ENCODE data around the gene HDAC9. TPM values are rescaled to one million over a fixed set of nuclear protein-coding genes. Genes with fewer than 3 reads are reported as not detected.

Gene HDAC9
- total and polyA plus RNA-seq, 2 of the 13 experiments (the other 11 are each of a cell fraction or from before 2014, with no cell fraction given): 0.05 to 0.07 TPM

GRCh38 chr7:18820981-18821380 is 325.4 kb downstream of the HDAC9 start:
- DNase-seq (ENCODE audit: low spot score) (no peak), FAIRE-seq (no peak), ATAC-seq (no peak)
- intact Hi-C loops (cut with micrococcal nuclease; ENCODE audit: unreplicated experiment): no loop called here
- H3K9ac ChIP-seq (ENCODE audit: insufficient read depth, low read depth, low read length): no peak overlapping the region
- no peak overlapping the region for H2AFZ ChIP-seq (ENCODE audit: low read length)
- in situ Hi-C loops (cut with HindIII; ENCODE audit: extremely low pct_ligation_motif_present, low pct_unique_long_range_greater_than_20kb): no loop called here
- H3K4me3 ChIP-seq (replicated peaks in 1 of 3; ENCODE audit: insufficient read depth in 1 of 3, low read depth in 2 of 3, low read length in 3 of 3): no peak overlapping the region
- TF ChIP-seq IRF2 (CRISPR knock-in tag; IDR thresholded peaks at IDR 0.05): no peak
- no peak for TF ChIP-seq ZSCAN20 (CRISPR knock-in tag; IDR thresholded peaks at IDR 0.05; ENCODE audit: borderline replicate concordance)
- no peak for TF ChIP-seq KLF15 (CRISPR knock-in tag; IDR thresholded peaks at IDR 0.05; ENCODE audit: borderline replicate concordance)
- TF ChIP-seq SALL2 (CRISPR knock-in tag; IDR thresholded peaks at IDR 0.05): no peak
- TF ChIP-seq NBN (conservative IDR thresholded peaks at IDR 0.05): no peak
- no peak for TF ChIP-seq BRD4 (CRISPR knock-in tag; IDR thresholded peaks at IDR 0.05)
- no peak for TF ChIP-seq SOX5 (CRISPR knock-in tag; IDR thresholded peaks at IDR 0.05; ENCODE audit: borderline replicate concordance)
- TF ChIP-seq ZNF580 (CRISPR knock-in tag; IDR thresholded peaks at IDR 0.05; ENCODE audit: borderline replicate concordance, low read depth): no peak
- TF ChIP-seq RBM39 (IDR thresholded peaks at IDR 0.05; ENCODE audit: low read depth, low read length, poor library complexity, severe bottlenecking): no peak
- TF ChIP-seq SMAD9 (CRISPR knock-in tag; IDR thresholded peaks at IDR 0.05): no peak
- no peak for TF ChIP-seq ZNF331 (CRISPR knock-in tag; IDR thresholded peaks at IDR 0.05)
- peaks cover 52% of the 10 kb centered on the region for H3K9me3 ChIP-seq (ENCODE audit: low read length)
- no peaks in the 10 kb centered on the region for H3K4me1 ChIP-seq (ENCODE audit: insufficient read depth, low read length)
- H3K27ac ChIP-seq (ENCODE audit: extremely low read length, insufficient read depth, low read length): no peak overlapping the region
- H3K27me3 ChIP-seq (ENCODE audit: control insufficient read depth in 1 of 2, insufficient read depth in 2 of 2, low read length in 2 of 2): no peaks in the 10 kb centered on the region
- POLR2A ChIA-PET: no interaction called here
- H3K79me2 ChIP-seq (ENCODE audit: insufficient read depth, low read length): no peaks in the 10 kb centered on the region
- CTCF ChIA-PET (ENCODE audit: low intra/inter-chr PET ratio, low total read pairs): no interaction called here
- no peaks in the 10 kb centered on the region for H4K20me1 ChIP-seq (ENCODE audit: insufficient read depth, low read length)
- H3K36me3 ChIP-seq (replicated peaks in 1 of 2; ENCODE audit: control insufficient read depth in 1 of 2, insufficient read depth in 2 of 2, low read length in 2 of 2): no peaks in the 10 kb centered on the region
- H3K4me2 ChIP-seq (ENCODE audit: low read depth, low read length): no peak overlapping the region
- BruUV-seq (replicated peaks): no TSS peak
- 6% methylated on average over 3 of the region's 3 CpGs for WGBS (ENCODE audit: low lambda C conversion rate)

- Histone ChIP-seq H3K27me3 (ENCODE audit: control insufficient read depth in 1 of 2, insufficient read depth in 2 of 2, low read length in 2 of 2) (no peaks in the 10 kb centered on the region), H3K4me2 (ENCODE audit: low read depth, low read length) (no peak overlapping the region), H3K4me3 (replicated peaks in 1 of 3; ENCODE audit: insufficient read depth in 1 of 3, low read depth in 2 of 3, low read length in 3 of 3) (no peak overlapping the region), H3K79me2 (ENCODE audit: insufficient read depth, low read length) (no peaks in the 10 kb centered on the region), H3K27ac (ENCODE audit: extremely low read length, insufficient read depth, low read length) (no peak overlapping the region), H4K20me1 (ENCODE audit: insufficient read depth, low read length) (no peaks in the 10 kb centered on the region), H3K4me1 (ENCODE audit: insufficient read depth, low read length) (no peaks in the 10 kb centered on the region), H3K9me3 (ENCODE audit: low read length) (peaks cover 52% of the 10 kb centered on the region), H3K9ac (ENCODE audit: insufficient read depth, low read depth, low read length) (no peak overlapping the region), H2AFZ (ENCODE audit: low read length) (no peak overlapping the region), H3K36me3 (replicated peaks in 1 of 2; ENCODE audit: control insufficient read depth in 1 of 2, insufficient read depth in 2 of 2, low read length in 2 of 2) (no peaks in the 10 kb centered on the region)
- POLR2A ChIA-PET: no interaction called here
- in situ Hi-C loops (cut with HindIII; ENCODE audit: extremely low pct_ligation_motif_present, low pct_unique_long_range_greater_than_20kb): no loop called here
- BruUV-seq (replicated peaks): no TSS peak
- intact Hi-C loops (cut with micrococcal nuclease; ENCODE audit: unreplicated experiment): no loop called here
- CTCF ChIA-PET (ENCODE audit: low intra/inter-chr PET ratio, low total read pairs): no interaction called here
- FAIRE-seq (no peak), DNase-seq (ENCODE audit: low spot score) (no peak), ATAC-seq (no peak)
- TF ChIP-seq HDAC2 (CRISPR knock-in tag; IDR thresholded peaks at IDR 0.05) (no peak), ZUFSP (CRISPR knock-in tag; IDR thresholded peaks at IDR 0.05; ENCODE audit: borderline replicate concordance) (no peak), ZNF24 (IDR thresholded peaks at IDR 0.05) (no peak), ZBTB7A (CRISPR knock-in tag; IDR thresholded peaks at IDR 0.05) (no peak), ZNF468 (CRISPR knock-in tag; IDR thresholded peaks at IDR 0.05) (no peak), GRHL1 (CRISPR knock-in tag; conservative IDR thresholded peaks at IDR 0.05) (no peak), LBX2 (CRISPR knock-in tag; IDR thresholded peaks at IDR 0.05; ENCODE audit: borderline replicate concordance) (no peak)
Measured at GRCh38 chr7:18821554-18821953, 326.0 kb downstream of the HDAC9 start.
